Esophagus squamous epithelium (tissue), 4 donors: ENCODE data around the gene NPHP4.

Experiments used
- CTCF ChIP-seq, 6 experiments: fragments of 450-650 bp in 4 of 6; fragments of 200-600 bp in 2 of 6; sonication (generic) in 2 of 6; IDR thresholded peaks; one replicate each; pipeline ENCODE4 v1.5.1; 2016 to 2019; ENCODE audit warnings: antibody characterized with exemption in 6 of 6, mild to moderate bottlenecking in 4 of 6, moderate library complexity in 4 of 6
- POLR2A ChIP-seq, 4 donors: fragments of 450-650 bp; IDR thresholded peaks; one replicate each; pipeline ENCODE4 v1.6.1; 2017; ENCODE audit warnings: antibody characterized with exemption in 4 of 4, mild to moderate bottlenecking in 4 of 4, moderate library complexity in 3 of 4

GRCh38 chr1:6024376-6024775 is 32.2 kb upstream of the NPHP4 start:
- TF ChIP-seq POLR2A (IDR thresholded peaks at IDR 0.05) (no peak), CTCF (IDR thresholded peaks at IDR 0.05) (no peak)
